C4-2B (cell line): Measurements from ENCODE around the gene FAM111B.

ENCODE experiments used
- H3K27ac ChIP-seq: fragments of 450-650 bp; 2 replicates; pipeline ENCODE4 v1.5.1; 2017
- CTCF ChIP-seq: fragments of 450-650 bp; conservative IDR thresholded peaks from 2 replicates; pipeline ENCODE4 v1.5.1; 2017; ENCODE audit warnings: mild to moderate bottlenecking
- ZFX ChIP-seq: fragments of 450-650 bp; IDR thresholded peaks from 2 replicates; pipeline ENCODE4 v1.6.1; 2017

The FAM111B gene

GRCh38 chr11:59097113-59097708 is 9.8 kb upstream of the FAM111B start:
- peak overlapping the region; percentile 58 for H3K27ac ChIP-seq
- peak; percentile 67 for TF ChIP-seq CTCF
- TF ChIP-seq ZFX, result no peak

GRCh38 chr11:59097938-59098337 is 9.1 kb upstream of the FAM111B start:
- H3K27ac ChIP-seq, result peak overlapping the region; percentile 58

GRCh38 chr11:59102259-59102765 is 4.7 kb upstream of the FAM111B start:
- TF ChIP-seq CTCF (peak; percentile 31), ZFX (no peak)
- H3K27ac ChIP-seq, result no peak overlapping the region

GRCh38 chr11:59107721-59108120 is 684 bp downstream of the FAM111B start:
- peak overlapping the region; percentile 74 for H3K27ac ChIP-seq

GRCh38 chr11:59112494-59112893 is 5.5 kb downstream of the FAM111B start:
- TF ChIP-seq CTCF (no peak), ZFX (no peak)
- no peak overlapping the region for H3K27ac ChIP-seq

- TF ChIP-seq ZFX (no peak), CTCF (no peak)
- no peak overlapping the region for H3K27ac ChIP-seq
These were observed 7.3 kb downstream of the FAM111B start for GRCh38 chr11:59114344-59114743.

- no peak for TF ChIP-seq CTCF
- TF ChIP-seq ZFX, result no peak
- no peak overlapping the region for H3K27ac ChIP-seq
These were observed 8.5 kb downstream of the FAM111B start for GRCh38 chr11:59115553-59115952.

GRCh38 chr11:59117774-59118173 is 10.7 kb downstream of the FAM111B start:
- H3K27ac ChIP-seq, result no peak overlapping the region
- TF ChIP-seq ZFX (no peak), CTCF (no peak)
